Left ventricle myocardium inferior (tissue), 1 donor: ENCODE data around the gene ANGPTL8. TPM values are rescaled to one million over a fixed set of nuclear protein-coding genes. Genes with fewer than 3 reads are reported as not detected.

Experiments used
- DNase-seq: peaks from one replicate; pipeline ENCODE4 v3.0.0-alpha.2; 2020
- H3K27ac ChIP-seq: fragments of 200-600 bp; replicated peaks from 2 replicates; pipeline ENCODE4 v1.8.0; 2021
- H3K27me3 ChIP-seq: fragments of 200-600 bp; 2 replicates; pipeline ENCODE4 v1.8.0; 2021; ENCODE audit warnings: low read depth
- H3K36me3 ChIP-seq: fragments of 200-600 bp; 2 replicates; pipeline ENCODE4 v1.8.0; 2021
- H3K4me1 ChIP-seq: fragments of 200-600 bp; 2 replicates; pipeline ENCODE4 v1.8.0; 2021
- H3K4me3 ChIP-seq: fragments of 200-600 bp; 2 replicates; pipeline ENCODE4 v1.8.0; 2021; ENCODE audit warnings: mild to moderate bottlenecking, moderate library complexity
- H3K9me3 ChIP-seq: fragments of 200-600 bp; replicated peaks from 2 replicates; pipeline ENCODE4 v1.8.0; 2021
- intact Hi-C: fragments of 100-400 bp; cut with micrococcal nuclease; formaldehyde crosslinking; loops from one replicate; pipeline ENCODE4 v1.11.0; 2022
- total RNA-seq: library from RNA; stranded (reverse); fragmentation: NEBNext Ultra II Directional; extraction: Animal tissue kit (Norgen Biotek cat#: 25700); gene quantifications from one replicate; pipeline ENCODE4 v1.2.1, GENCODE V29; 2021
- TF ChIP-seq, protein P1 (sequence below): fragments of 200-600 bp; IDR thresholded peaks from 2 replicates; pipeline ENCODE4 v1.8.0; 2021; ENCODE audit warnings: antibody characterized with exemption, mild to moderate bottlenecking, borderline replicate concordance
- donor health status: DM: no; HTN: yes; CAD: no; lungs with severe emphysema.

Gene ANGPTL8
- total RNA-seq, 1 donor from 2014 or later = not detected

DNA sequence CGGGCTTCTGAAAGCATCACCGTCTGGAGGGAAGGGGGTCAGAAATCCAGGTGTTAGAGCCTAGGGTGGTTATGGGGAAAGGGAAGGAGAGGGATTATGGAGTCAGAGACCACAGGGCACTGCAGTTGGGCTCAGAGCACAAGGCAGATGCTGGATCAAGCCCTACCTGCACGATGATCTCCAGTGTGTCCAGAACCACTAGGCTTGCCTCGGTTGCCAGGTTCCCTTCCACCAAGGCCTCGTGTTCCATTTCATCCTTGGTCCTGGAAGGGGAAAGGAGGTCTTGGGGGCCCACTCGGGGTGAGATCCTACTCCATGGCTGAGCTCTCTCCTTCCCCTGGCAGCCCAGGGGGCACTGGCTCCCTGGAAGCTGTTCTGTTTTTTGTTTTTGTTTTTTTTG lies 25.0 kb upstream of the ANGPTL8 start:
- Histone ChIP-seq H3K9me3 (no peaks in the 10 kb centered on the region), H3K36me3 (peaks cover 70% of the 10 kb centered on the region), H3K27me3 (no peaks in the 10 kb centered on the region), H3K4me1 (no peaks in the 10 kb centered on the region), H3K27ac (no peak overlapping the region), H3K4me3 (no peak overlapping the region)
- DNase-seq = no peak
- intact Hi-C loops = no loop called here
- TF ChIP-seq, protein P1, sequence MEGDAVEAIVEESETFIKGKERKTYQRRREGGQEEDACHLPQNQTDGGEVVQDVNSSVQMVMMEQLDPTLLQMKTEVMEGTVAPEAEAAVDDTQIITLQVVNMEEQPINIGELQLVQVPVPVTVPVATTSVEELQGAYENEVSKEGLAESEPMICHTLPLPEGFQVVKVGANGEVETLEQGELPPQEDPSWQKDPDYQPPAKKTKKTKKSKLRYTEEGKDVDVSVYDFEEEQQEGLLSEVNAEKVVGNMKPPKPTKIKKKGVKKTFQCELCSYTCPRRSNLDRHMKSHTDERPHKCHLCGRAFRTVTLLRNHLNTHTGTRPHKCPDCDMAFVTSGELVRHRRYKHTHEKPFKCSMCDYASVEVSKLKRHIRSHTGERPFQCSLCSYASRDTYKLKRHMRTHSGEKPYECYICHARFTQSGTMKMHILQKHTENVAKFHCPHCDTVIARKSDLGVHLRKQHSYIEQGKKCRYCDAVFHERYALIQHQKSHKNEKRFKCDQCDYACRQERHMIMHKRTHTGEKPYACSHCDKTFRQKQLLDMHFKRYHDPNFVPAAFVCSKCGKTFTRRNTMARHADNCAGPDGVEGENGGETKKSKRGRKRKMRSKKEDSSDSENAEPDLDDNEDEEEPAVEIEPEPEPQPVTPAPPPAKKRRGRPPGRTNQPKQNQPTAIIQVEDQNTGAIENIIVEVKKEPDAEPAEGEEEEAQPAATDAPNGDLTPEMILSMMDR = no peak

DNA sequence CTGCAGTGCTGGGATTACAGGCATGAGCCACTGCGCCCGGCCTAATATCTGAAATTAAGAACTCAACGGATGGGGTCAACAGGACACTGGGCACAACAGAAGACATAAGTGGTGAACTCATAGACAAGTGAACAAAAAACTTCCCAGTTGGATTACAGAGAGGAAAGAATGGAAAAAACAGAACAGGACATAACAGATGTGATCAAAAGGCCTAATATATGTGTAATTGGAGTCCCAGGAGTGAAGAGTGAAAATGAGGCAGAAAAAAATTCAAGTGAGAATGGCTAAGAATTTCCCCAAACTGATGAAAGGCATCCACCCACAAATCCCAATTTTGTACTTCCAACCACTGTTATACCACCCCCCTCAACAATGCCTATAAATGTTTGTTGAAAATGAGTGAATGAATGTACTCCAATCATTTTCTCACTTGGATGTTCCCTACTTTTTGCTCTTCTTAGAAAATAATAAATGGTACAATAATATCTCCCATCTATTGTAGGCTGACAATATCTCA lies 18.3 kb upstream of the ANGPTL8 start:
- Histone ChIP-seq H3K27ac (no peak overlapping the region), H3K9me3 (peaks cover 11% of the 10 kb centered on the region), H3K4me1 (no peaks in the 10 kb centered on the region), H3K27me3 (no peaks in the 10 kb centered on the region), H3K4me3 (no peak overlapping the region), H3K36me3 (peaks cover 78% of the 10 kb centered on the region)
- TF ChIP-seq, protein P1 = no peak
- no peak for DNase-seq
- intact Hi-C loops = no loop called here

DNA sequence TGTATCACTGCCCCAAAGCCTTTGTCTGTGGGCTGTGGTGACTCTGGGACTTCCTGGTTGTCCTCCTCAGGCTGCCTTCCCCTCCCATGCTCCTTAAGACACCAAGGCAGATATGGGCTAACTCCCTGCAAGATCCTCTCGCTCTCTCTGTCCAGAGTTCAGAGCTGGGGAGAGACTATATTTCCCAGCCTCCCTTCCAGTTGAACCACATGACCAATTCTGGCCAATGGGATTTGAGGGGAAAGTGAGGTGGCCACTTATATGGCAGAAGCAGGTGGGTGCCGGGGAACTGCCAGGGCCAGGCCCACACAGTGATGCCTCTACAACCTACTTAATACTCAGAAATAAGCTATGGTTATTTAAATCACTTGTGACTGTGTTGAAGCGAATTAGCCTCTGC lies 16.2 kb upstream of the ANGPTL8 start:
- TF ChIP-seq, protein P1 = no peak
- intact Hi-C loops = no loop called here
- Histone ChIP-seq H3K4me3 (no peak overlapping the region), H3K4me1 (no peaks in the 10 kb centered on the region), H3K9me3 (peaks cover 11% of the 10 kb centered on the region), H3K36me3 (peaks cover 77% of the 10 kb centered on the region), H3K27ac (no peak overlapping the region), H3K27me3 (no peaks in the 10 kb centered on the region)
- no peak for DNase-seq

DNA sequence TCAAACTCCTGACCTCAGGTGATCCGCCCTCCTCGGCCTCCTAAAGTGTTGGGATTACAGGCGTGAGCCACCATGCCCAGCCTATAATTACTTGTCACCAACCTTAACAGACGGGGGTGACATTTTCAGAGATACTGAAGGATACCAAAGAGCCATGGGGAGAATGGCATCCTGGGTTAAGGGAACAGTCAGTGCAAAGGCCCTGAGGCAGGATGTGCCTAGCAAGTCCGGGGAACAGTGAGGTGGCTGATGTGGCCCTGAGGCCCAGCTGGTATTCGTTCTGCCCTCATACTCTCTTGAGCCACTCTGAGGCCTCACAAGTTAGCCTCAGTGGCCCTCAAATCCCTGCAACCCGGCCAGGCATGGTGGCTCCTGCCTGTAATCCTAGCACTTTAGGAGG lies 15.0 kb upstream of the ANGPTL8 start:
- Histone ChIP-seq H3K36me3 (peaks cover 81% of the 10 kb centered on the region), H3K9me3 (peaks cover 11% of the 10 kb centered on the region), H3K4me1 (no peaks in the 10 kb centered on the region), H3K27ac (peak overlapping the region; percentile 19), H3K27me3 (no peaks in the 10 kb centered on the region), H3K4me3 (no peak overlapping the region)
- DNase-seq = no peak
- TF ChIP-seq, protein P1 = no peak
- intact Hi-C loops = no loop called here

DNA sequence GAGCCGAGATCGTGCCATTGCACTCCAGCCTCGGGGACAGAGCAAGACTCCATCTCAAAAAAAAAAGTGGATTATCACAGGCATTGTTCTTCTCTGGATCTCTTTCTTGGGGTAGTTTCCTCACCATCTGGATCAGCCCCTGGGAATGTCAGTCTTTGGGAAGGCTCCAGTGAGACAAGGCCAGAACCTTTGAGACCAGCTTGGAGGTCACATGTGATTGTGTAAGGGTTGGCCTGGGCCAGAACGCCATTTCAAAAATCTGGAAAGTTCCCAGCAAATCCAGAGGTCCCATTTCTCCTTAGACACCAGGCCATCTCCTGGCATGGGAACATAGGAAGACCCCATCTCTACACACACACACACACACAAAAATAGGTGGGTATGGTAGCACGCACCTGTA lies 14.2 kb upstream of the ANGPTL8 start:
- Histone ChIP-seq H3K9me3 (peaks cover 11% of the 10 kb centered on the region), H3K4me3 (no peak overlapping the region), H3K36me3 (peaks cover 83% of the 10 kb centered on the region), H3K27ac (peak overlapping the region; percentile 48), H3K4me1 (no peaks in the 10 kb centered on the region), H3K27me3 (no peaks in the 10 kb centered on the region)
- TF ChIP-seq, protein P1 = no peak
- intact Hi-C loops = no loop called here
- DNase-seq = no peak
